ENCODE measurements around the gene FAM222B.
A peak's percentile ranks its signal among the peaks of the same experiment; 100 is the strongest.
"Not testable (repeated sequence)": the region's sequence is repeated elsewhere in the genome, so short reads cannot be mapped to it uniquely, and the experiment has no call there.

Gene FAM222B

DNA sequence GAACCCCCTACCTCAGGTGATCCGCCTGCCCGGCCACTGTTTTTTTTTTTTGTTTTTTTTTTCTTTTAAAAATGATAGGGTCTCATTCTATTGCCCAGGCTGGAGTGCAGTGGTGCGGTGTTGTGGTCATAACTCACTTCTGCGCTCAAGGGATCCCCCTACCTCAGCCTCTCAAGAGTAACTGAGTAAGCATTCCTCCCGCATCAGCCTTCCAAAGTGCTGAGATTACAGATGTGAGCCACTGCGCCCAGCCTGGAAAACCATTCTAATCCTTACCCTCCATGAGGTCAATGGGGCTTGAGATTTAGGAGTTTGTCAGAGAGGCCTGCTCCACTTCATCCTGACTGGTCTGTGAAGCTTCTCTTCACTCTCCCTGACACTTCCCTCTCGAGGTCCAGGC, 24.7 kb upstream of the FAM222B start:
- no peak for DNase-seq

DNA sequence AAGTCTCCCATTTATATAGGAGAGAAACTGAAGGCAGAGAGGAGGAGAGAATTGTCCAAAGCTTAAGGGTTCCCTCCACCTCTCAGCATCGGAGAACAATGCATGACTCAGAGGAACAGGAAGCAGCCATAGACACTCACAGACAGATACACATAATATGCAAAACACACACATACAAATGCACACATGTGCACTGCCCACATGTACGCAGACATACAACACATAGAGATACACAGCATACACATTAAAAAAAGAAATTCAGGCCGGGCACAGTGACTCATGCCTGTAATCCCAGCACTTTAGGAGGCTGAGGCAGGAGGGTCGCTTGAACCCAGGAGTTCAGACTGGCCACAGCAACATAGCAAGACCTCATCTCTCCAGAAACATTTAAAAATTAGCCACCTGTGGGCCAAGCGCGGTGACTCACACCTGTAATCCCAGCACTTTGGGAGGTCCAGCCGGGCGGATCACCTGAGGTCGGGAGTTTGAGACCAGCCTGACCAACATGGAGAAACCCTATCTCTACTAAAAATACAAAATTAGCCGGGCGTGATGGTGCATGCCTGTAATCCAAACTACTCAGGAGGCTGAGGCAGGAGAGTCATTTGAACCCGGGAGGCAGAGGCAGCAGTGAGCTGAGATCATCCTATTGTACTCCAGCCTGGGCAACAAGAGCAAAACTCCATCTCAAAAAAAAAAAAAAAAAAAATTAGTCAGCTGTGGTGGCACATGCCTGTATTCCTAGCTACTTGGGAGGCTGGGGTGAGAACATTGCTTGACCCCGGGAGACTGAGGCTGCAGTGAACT, 23.6 kb upstream of the FAM222B start:
- DNase-seq = no peak

- DNase-seq = no peak
These were observed 22.6 kb upstream of the FAM222B start for GRCh38 chr17:28864991-28865849.

DNA sequence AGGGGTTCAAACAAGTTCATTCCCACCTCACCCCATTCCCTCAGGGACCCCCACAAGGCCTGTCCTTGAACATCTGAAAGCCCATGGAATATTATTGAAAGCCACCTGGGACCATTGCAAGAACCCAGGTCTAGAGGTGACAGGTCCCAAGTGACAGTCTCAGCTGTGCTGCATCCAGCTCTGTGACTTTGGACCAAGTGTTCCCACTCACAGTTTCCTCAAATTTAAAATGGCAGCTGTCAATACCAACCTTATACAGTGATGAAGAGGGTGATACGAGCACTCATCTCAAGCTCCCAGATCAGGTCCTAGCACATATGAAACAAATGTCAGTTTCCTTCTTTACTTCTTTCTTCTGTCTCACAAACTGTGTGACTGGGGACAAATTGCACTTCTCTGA, 21.4 kb upstream of the FAM222B start:
- DNase-seq = no peak

DNA sequence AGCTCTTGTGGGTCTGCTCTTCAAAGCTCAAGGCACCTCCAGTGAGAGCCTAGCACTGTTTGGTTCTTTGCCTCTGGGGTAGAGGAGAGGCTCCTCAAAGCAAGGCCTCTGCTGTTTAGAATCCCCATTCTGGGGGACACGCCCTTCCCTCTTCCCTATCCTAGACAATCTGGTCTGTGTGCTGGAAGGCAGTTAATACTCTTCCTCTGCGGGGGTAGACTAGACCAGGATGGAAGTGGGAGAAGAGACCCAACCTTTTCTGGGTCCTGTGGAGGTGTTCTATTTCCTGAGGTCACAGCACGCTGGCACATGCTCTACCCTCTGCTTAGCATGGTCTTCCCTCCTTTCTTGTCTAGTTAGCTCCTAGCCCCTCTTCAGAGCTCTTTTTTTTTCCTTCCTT, 20.0 kb upstream of the FAM222B start:
- DNase-seq = no peak

DNA sequence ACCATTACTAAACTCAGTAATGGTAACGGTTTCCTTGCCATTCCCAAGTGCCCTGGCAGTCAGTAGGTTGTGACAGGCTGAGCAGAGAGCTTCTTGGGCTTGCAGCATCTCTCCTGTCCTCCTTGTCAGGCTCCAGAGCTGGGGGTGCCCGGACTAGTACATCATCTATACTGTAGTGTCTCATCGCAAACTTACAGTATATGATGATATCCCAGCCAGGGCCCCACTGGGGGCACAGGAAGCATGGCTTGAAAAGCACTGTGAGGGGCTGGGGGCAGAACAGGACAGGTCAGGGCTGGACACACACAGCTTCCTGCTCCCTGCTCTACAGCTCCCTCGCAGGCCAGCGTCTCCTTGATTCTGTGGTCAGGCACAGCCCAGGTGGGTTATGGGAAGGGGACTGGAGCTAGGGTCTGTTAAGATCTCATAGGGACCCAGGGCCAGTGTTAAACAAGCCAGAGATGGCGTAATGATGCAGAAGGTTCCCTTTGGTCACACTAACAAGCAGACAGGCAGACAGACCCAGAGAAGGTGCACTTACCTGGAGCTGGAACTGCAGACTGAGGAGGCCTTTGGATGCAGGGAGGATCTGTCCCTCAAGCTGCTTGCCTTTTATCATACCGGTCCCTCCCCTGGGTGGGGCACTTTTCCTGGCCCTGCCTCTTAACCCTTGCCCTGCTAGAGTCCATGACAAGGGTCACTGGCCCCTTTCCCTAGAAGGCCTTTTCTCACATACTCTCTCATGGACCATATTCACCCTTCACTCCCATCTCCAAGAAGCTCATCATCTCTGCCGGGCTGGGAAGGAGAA, 19.0 kb upstream of the FAM222B start:
- DNase-seq = no peak

DNA sequence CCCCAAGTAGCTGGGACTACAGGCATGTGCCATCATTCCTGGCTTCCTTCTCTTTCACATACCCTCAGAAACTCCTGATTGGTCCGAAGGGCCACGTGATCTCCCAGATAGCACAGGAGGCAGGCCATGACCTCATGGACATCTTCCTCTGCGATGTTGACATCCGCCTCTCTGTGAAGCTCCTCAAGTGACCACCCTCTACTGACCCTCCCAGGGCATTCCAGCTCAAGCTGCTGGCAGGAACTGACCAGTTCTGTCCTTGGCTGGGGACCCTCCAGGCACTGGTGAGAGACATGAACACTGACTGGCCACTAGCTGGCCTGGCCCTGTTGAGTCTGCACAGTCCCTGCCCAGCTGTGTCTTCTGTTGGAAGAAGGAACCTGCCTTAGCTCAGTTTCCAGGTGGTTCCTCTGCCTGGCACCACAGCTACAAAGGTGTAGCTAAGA, 17.8 kb upstream of the FAM222B start:
- DNase-seq = no peak

DNA sequence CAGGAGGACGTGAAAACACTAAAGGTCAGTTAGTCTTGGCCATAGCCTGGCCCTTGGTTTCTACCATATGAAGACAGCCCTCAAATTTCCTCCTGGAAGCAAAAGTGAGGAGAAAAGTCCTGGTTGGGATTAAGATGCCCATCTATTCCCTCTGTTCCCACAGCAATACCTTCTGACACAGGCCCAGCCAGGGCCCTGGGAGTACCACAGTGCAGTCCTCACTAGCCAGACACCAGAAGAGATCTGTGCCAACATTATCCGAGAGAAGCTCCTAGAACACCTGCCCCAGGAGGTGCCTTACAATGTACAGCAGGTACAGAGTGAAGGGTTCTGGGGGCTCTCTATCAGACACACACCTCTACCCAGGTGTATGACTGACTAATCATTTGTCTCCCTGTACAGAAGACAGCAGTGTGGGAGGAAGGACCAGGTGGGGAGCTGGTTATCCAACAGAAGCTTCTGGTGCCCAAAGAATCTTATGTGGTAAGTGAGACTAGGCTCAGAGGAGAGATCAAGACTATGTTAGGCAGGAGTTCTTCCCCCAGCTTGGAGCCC, 16.3 kb upstream of the FAM222B start:
- no peak for DNase-seq

DNA sequence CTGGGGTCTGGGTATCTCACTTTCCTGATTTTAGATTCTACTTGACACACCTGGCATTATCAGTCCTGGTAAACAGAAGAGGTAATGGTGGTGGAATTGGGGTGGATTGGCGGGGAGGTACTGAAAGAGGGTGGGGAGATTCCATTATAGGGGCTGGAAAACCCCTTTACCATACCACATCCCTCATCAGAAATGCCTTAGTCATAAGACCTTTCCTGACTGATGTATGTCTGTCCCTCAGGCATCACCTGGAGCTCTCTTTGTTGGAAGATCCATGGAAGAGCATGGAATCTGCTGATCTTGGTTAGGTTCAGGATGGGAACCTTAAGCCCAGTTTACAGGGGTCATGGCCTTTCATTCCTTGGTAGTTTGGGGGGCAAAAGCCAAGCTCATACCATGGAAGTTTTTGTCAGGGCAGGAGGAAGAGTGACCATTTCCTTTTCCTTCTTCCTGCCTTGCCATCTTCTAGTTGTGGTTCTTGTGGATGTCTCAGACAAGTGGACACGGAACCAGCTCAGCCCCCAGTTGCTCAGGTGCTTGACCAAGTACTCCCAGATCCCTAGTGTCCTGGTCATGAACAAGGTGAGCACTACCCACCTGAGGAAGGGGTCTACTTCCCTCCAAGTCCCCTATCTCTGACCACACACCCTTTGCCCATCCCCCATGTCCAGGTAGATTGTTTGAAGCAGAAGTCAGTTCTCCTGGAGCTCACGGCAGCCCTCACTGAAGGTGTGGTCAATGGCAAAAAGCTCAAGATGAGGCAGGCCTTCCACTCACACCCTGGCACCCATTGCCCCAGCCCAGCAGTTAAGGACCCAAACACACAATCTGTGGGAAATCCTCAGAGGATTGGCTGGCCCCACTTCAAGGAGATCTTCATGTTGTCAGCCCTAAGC, 15.6 kb upstream of the FAM222B start:
- no peak for DNase-seq

GRCh38 chr17:28856028-28856574, 13.5 kb upstream of the FAM222B start:
- no peak for DNase-seq

DNA sequence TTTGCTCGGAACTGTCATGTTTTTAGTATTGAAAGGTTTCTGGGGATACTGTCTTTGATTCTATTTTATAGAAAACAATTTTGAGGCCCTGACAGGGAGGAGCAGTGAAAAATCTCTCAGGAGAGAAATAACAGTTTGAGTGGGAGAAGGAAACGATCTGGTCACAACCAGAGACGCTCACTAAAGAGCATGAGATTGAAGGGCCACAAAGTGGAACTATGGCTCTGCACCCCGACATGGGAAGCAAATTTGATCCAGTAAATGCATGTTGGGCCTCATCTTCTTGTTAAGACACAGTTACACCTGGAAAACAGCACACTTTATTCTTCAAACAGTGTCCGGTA, 12.7 kb upstream of the FAM222B start:
- no peak for DNase-seq

DNA sequence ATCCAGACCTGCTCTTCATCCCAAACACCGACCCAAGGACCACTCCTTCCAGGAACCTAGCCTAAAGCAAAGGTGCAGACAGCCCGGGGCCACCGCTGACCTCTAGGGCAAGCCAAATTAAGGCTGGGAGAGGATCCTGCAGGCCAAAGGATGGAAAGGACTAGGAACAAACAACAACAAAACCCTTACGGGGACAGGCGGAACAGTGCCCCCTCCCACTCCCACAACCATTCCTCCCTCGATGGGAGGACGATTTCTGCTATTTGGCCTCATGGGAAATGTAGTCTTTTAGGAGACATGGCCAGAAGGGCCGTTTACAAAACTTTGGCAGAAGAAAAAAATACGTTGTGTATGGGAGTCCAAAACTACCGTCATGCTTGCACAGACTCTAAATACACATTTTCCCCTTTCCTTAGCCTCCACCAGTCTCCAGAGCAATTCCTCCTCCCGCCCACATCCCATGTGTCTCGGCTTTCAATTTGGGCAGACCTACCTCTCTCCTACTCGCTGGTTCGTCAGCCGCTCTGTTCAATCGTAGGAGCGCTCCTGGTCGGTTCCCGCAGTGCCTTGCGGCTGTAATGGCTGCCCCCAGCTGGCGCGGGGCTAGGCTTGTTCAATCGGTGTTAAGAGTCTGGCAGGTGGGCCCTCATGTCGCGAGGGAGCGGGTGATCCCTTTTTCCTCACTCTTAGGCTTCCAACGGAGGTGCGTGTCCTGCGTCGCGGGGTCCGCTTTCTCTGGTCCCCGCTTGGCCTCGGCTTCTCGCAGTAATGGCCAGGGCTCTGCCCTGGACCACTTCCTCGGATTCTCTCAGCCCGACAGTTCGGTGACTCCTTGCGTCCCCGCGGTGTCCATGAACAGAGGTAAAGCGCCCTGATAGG, 12.1 kb upstream of the FAM222B start, which contains the start of gene ERAL1:
TSS of gene ERAL1 (plus strand) at position 560 of the 879 bp plus-strand sequence. CDS start at position 579, 19 bp downstream.
- peak; percentile 82 for DNase-seq

DNA sequence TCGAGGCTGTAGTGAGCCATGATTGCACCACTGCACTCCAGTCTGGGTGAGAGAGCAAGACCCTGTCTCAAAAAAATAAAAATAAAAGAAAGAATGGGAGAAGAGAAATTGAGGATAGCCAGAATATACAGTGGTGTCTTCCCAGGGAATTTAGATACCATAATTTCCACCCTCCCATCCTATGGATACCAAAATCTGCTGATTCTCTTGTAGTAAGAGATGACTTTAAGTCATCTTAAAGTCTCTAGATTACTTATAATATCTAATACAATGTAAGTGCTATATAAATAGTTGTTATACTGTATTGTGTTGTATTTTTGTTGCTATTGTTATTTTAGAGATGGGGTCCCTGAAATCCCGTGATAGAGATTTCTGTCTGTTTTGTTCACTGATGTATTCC, 10.7 kb upstream of the FAM222B start:
- no peak for DNase-seq

DNA sequence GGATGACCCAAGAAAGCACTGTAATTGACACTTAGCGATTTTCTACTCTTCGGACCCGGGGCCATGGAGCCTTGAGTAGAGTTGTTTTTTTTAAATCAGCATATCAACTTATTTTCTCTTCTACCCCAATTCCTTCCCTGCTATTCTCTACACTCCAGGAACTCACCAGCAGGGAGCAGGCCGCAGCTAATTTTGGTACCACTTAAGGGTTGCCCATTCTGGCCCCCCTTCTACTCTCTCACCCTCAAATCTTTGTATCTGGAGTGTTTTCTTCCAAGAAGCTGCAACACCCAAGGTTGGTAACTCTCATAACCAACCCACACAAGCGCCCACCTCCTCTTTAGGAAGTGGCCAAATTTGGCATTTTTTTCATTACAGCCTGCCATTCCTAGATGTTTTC, 6.7 kb upstream of the FAM222B start:
- DNase-seq = no peak

- DNase-seq = peak; percentile 65
These were observed 6.1 kb upstream of the FAM222B start for GRCh38 chr17:28848667-28849066.

GRCh38 chr17:28846699-28847098, 4.1 kb upstream of the FAM222B start:
- DNase-seq = not testable (repeated sequence)

DNA sequence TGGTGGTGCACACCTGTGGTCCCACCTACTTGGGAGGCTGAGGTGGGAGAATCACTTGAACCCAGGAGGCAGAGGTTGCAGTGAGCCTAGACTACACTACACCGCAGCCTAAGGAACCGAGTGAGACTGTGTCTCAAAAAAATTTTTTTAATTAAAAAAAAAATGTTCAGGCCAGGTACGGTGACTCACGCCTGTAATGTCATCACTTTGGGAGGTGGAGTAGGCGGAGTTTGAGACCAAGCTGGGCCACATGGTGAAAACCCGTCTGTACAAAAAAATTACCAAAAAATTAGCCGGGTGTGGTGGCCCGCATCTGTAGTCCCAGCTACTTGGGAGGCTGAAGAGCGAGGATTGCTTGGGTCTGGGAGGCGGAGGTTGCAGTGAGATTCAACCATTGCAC, 3.6 kb upstream of the FAM222B start:
- peak; percentile 9 for DNase-seq

- no peak for DNase-seq
These were observed 1.2 kb upstream of the FAM222B start for GRCh38 chr17:28843816-28844148.

GRCh38 chr17:28841901-28842281, 699 bp downstream of the FAM222B start:
- DNase-seq = no peak

- DNase-seq = no peak
These were observed 3.4 kb downstream of the FAM222B start for GRCh38 chr17:28839221-28839620.

- not testable (repeated sequence) for DNase-seq
These were observed 6.0 kb downstream of the FAM222B start for GRCh38 chr17:28836541-28836940.
